ENCODE measurements around the gene GPRIN1.
A peak's percentile ranks its signal among the peaks of the same experiment; 100 is the strongest.
"Not testable (repeated sequence)": the region's sequence is repeated elsewhere in the genome, so short reads cannot be mapped to it uniquely, and the experiment has no call there.

Gene GPRIN1

GRCh38 chr5:176565760-176566288 is 44.1 kb downstream of the GPRIN1 start:
- no peak for DNase-seq

DNA sequence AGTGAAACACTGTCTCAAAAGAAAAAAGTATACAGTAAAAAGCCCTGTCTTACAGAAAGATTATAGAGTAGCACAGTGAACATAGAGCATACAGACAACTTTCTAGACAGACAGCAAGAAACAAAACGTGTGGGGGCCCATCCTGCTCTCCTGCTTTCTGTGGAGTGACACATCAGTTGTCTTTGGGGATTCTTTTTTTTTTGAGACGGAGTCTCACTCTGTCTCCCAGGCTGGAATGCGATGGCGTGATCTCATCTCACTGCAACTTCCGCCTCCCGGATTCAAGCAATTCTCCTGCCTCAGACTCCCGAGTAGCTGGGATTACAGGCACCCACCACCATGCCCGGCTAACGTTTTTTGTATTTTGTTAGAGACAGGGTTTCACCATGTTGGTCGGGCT is 46.0 kb downstream of the GPRIN1 start:
- DNase-seq, result no peak

GRCh38 chr5:176562189-176562588 is 47.8 kb downstream of the GPRIN1 start:
- no peak for DNase-seq

DNA sequence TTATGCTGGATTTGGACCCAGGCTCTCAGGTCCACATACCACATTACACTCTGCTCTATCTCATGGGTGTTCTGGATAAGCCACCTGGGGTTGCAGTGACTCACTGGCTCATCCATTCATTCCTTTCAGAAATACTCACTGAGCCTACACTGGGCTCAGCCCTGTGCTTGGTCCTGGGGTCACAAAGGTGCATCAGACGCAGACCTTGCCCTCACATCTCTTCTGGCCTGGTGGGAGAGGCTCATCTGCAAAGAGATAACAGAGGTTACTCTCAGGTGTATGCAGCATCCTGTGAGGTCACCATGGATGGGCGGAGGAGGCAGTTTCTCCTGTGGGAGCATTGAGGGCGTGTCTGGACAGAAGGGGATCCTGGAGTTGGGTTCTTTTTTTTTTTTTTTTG is 48.7 kb downstream of the GPRIN1 start:
- no peak for DNase-seq

DNA sequence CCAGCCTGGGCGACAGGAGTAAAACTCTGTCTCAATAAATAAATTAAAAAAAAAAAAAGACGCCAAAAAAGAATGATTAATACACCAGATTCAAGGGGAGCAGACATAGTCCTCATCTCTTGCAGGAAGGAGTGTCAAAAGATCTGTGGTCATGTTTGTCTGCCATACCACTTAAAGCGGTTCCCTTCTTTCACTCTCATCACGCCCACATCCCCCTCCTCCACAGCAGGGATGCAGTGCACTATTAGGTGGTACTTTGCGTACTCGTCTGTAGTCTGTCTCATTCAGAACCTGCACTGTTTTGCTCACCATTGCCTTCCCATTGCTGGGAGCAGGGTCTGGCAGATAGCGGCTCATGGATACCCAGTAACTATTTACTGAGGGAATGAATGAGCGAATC is 49.6 kb downstream of the GPRIN1 start:
- DNase-seq, result no peak

DNA sequence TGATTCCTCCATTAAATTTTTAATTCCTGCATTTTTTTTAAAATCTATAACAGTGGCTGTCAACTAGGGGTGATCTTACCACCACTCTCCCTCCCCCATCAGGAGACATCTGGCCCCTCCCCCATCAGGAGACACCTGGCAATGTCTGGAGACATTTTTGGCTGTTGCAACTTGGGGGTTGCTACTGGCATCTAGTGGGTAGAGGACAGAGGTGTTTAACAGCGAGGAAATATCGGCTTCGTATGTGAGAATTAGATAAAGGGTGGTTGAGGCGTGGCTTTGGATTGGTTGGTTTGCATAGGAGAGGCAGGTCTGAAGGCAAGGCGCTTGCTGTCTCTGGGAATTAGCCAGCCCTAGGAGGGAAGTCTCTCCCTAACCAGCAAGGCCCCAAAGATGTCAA is 50.3 kb downstream of the GPRIN1 start:
- DNase-seq, result peak; percentile 23

GRCh38 chr5:176557846-176558245 is 52.1 kb downstream of the GPRIN1 start:
- no peak for DNase-seq

DNA sequence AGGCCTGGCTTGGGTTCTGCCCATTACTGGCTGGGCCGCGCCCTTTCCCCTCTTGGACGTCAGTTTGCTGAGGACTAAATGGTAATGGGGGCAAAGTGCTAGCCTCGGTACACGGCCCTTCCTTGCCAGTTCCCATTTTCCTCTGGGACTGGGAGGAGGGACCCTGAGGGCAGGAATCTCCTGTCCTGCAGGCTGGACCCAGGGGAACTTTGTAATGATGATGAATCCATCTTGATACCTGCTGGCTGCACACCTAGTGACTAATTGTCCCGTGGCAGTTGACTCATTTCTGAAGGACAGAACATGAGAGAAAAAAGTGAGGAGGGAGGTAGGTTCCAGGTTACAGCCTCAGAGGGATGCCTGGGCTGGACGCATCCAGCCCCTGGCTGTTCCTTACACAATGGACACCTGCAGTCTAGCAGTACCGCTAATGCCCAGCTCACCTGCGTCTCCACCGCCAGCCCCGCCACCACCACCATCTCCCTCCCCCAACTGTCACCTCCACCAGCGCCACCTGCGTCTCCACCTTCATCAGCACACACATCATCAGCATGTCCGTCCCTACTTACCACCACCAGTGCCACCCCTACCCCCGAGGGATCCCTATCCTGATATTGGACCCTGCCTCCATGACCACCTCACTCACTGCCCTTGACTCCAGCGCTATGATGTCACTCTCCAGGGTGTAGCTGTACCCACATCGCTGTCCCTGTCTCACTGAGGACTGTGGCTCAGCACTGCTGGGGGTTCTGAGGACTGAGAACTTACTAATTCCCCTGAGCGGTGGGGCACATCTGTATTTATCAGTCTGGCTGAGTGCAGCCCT is 56.5 kb downstream of the GPRIN1 start:
- DNase-seq, result no peak

DNA sequence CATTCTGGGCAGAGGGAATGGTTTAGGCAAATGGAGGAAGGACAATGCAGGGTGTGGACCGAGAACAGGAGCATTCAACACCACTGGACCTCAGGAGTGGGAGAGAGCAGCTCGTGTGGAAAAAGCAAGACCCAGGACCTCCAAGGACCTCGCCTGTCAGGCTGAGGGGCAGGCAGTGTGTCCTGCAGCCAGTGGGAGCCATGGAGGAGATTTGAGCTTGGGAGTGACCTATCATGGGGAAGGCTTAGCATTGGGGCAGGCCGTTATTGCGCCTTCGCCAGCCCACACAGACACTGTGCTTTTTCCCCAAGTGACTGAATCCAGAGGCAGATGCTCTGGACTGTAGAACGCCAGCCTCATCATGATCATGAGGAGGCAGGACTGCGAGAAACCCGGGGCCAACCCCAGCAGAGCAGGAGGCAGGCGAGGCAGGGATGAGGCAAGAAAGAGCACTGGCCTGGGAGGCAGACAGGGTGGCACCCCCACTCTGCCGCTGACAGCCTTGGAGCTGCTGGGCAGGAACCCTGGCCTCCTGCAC is 57.6 kb downstream of the GPRIN1 start:
- no peak for DNase-seq

GRCh38 chr5:176550937-176551336 is 59.0 kb downstream of the GPRIN1 start:
- not testable (repeated sequence) for DNase-seq

DNA sequence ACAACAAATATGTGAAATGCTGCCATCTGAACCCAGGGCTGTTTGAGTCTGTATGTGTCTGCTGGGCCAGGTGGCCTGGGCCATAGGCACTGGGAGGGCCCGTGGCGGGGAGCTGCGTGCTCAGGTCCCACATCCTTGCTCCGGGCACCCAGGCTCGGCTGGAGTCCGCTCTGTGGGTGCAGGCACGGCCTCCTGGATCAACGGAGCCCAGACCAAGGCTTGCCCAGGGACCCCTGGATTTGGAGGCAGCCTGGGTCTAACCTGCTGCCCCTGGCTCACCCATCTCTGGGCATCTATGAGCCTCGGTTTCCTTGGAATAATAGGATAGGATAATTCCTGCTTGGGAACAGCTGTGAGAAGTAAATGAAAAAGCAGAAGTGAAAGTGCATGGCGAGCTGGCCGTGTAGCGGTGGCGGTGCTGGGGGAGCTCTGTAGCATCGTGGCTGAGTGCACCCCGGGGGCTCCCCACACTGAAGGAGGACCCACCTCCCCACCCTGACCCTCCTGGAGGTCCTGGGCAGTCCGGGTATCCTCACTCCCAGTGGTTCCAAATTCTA is 59.6 kb downstream of the GPRIN1 start:
- no peak for DNase-seq

- DNase-seq, result no peak
Measured at GRCh38 chr5:176549871-176550270, 60.1 kb downstream of the GPRIN1 start.

DNA sequence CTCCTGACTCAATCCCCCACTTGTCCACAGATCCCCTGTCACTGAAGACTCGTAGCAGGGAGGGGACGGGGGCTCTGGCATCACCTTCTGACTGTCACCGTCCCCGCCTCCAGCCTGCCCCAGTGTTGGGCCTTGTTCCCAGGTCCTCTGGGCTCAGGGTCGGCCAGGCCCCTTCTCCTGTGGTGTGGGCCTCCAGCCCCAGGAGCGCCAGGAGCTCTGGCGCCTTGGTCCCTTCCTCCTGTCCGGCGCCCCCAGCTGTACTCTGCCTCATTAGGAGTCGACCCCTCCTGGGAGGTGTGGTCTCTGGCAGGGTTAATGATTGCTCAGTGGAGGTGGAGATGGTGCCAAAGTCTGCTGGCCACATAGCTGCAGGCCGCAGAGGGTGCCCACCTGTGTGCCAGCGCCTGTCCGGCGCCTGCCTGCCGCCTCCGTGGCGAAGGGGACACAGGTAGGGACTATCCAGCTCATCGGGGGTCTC is 61.0 kb downstream of the GPRIN1 start, which contains the start of gene CDHR2:
Gene CDHR2 (plus strand): TSS at position 376 of the 478 bp plus-strand sequence. CDS start 16,011 bp downstream, outside the sequence.
- DNase-seq, result no peak

- no peak for DNase-seq
Measured at GRCh38 chr5:176547802-176548201, 62.2 kb downstream of the GPRIN1 start.
